Gastrocnemius medialis (tissue), 4 donors: ENCODE results near the gene AP1B1. TPM values are rescaled to one million over a fixed set of nuclear protein-coding genes. Genes with fewer than 3 reads are reported as not detected.

Experiments
- ATAC-seq, 2 donors: fragments of 150-250 bp; one replicate each; pipeline ENCODE4 v1.9.1; 2016
- DNase-seq, 2 donors: peaks; one replicate each; pipeline ENCODE4 v3.0.0-alpha.2; 2019
- H3K27ac ChIP-seq, 4 donors: fragments of 200-600 bp; sonication (generic); 1 replicate in 1 of 4; 2 replicates in 3 of 4; pipeline ENCODE4 v1.5.1; 2016 to 2018; ENCODE audit warnings: mild to moderate bottlenecking in 2 of 4, moderate library complexity in 1 of 4
- H3K27me3 ChIP-seq, 3 donors: fragments of 200-600 bp; sonication (generic) in 2 of 3; 1 replicate in 1 of 3; 2 replicates in 2 of 3; pipeline versions ENCODE4 v1.5.1 to v1.6.0; 2016 to 2019; ENCODE audit warnings: mild to moderate bottlenecking in 1 of 3, moderate library complexity in 1 of 3
- H3K36me3 ChIP-seq, 2 donors: fragments of 200-600 bp; sonication (generic) in 1 of 2; one replicate each; pipeline ENCODE4 v1.5.1; 2017 to 2018
- H3K4me1 ChIP-seq, 2 donors: fragments of 200-600 bp; sonication (generic) in 1 of 2; one replicate each; pipeline ENCODE4 v1.5.1; 2016 to 2017; ENCODE audit warnings: mild to moderate bottlenecking in 2 of 2
- H3K4me3 ChIP-seq, 4 donors: fragments of 200-600 bp; sonication (generic) in 3 of 4; 1 replicate in 1 of 4; 2 replicates in 3 of 4; pipeline ENCODE4 v1.5.1; 2016 to 2019; ENCODE audit warnings: mild to moderate bottlenecking in 2 of 4
- H3K9me3 ChIP-seq, 3 donors: fragments of 200-600 bp; sonication (generic) in 2 of 3; 1 replicate in 1 of 3; 2 replicates in 2 of 3; pipeline ENCODE4 v1.5.1; 2016 to 2019
- POLR2A ChIP-seq, 2 donors: fragments of 450-650 bp; IDR thresholded peaks; one replicate each; pipeline ENCODE4 v1.6.1; 2017; ENCODE audit warnings: antibody characterized with exemption in 2 of 2, mild to moderate bottlenecking in 2 of 2, moderate library complexity in 2 of 2
- in situ Hi-C, 4 donors: fragments of 200-750 bp; cut with MboI; loops; one replicate each; pipeline versions ENCODE4 v1.15.0 to v1.8.0; 2017; ENCODE audit warnings: low sequenced_read_pairs in 4 of 4
- intact Hi-C: fragments of 100-400 bp; cut with DNase I; formaldehyde crosslinking; loops from one replicate; pipeline ENCODE4 v1.15.1; 2023; ENCODE audit warnings: low total_unique reads
- total RNA-seq, 4 donors: library from RNA; depleted of rRNA; stranded (reverse); fragments of >200 nt; gene quantifications; one replicate each; pipeline versions ENCODE4 v1.1.0 to v1.2.3, GENCODE V29; 2016
- TF ChIP-seq, protein P1 (sequence below), 5 experiments: fragments of 450-650 bp in 3 of 5; fragments of 200-600 bp in 2 of 5; sonication (generic) in 2 of 5; IDR thresholded peaks in 4 of 5; conservative IDR thresholded peaks in 1 of 5; 1 replicate in 4 of 5; 2 replicates in 1 of 5; pipeline ENCODE4 v1.5.1; 2016 to 2019; ENCODE audit warnings: antibody characterized with exemption in 5 of 5, mild to moderate bottlenecking in 3 of 5, moderate library complexity in 3 of 5

The AP1B1 gene
- total RNA-seq, 4 donors from 2014 or later: 26.5 to 44.6 (median 37.3) TPM

DNA sequence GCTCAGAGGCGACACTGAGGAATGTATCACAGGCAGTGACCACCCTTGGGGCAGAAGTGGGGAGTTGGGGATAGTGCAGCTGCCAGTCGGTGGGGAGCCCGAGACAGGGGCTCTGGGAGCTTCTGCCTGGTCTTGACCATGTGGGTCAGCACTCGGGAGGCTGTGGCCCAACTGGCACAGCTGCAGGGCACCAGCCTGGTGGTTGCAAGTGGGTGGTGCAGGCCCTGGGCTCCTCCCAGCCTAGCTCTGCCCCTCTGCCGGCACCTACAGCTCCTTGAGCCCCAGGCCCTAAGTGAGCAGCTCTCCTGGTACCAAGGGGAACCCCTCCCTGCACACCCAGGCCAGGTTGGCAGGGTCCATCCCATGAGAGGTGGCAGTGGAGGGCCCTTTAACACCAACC, 60.3 kb downstream of the AP1B1 start:
- no peak for ATAC-seq
- no peaks in the 10 kb centered on the region for H3K9me3 ChIP-seq
- peak in 1 of 2 donors; percentile 13 for DNase-seq
- H3K4me3 ChIP-seq: no peak overlapping the region
- in situ Hi-C loops: no loop called here
- H3K4me1 ChIP-seq: peaks cover 38 to 41% of the 10 kb centered on the region in 2 donors
- peak overlapping the region; percentile 64 to 84 (median 81) for H3K27ac ChIP-seq
- TF ChIP-seq, protein P1, sequence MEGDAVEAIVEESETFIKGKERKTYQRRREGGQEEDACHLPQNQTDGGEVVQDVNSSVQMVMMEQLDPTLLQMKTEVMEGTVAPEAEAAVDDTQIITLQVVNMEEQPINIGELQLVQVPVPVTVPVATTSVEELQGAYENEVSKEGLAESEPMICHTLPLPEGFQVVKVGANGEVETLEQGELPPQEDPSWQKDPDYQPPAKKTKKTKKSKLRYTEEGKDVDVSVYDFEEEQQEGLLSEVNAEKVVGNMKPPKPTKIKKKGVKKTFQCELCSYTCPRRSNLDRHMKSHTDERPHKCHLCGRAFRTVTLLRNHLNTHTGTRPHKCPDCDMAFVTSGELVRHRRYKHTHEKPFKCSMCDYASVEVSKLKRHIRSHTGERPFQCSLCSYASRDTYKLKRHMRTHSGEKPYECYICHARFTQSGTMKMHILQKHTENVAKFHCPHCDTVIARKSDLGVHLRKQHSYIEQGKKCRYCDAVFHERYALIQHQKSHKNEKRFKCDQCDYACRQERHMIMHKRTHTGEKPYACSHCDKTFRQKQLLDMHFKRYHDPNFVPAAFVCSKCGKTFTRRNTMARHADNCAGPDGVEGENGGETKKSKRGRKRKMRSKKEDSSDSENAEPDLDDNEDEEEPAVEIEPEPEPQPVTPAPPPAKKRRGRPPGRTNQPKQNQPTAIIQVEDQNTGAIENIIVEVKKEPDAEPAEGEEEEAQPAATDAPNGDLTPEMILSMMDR (IDR thresholded peaks at IDR 0.05 in 4 of 5, conservative IDR thresholded peaks at IDR 0.05 in 1 of 5): peak in 2 of 5 experiments; percentile 33 to 43
- TF ChIP-seq POLR2A (IDR thresholded peaks at IDR 0.05): no peak
- intact Hi-C loops: loop anchor here (2.0 kb wide), 1 partner anchor 17 kb away; no protein-coding TSS in a partner anchor
- peaks cover 0 to 9% of the 10 kb centered on the region in 2 donors for H3K36me3 ChIP-seq
- no peaks in the 10 kb centered on the region for H3K27me3 ChIP-seq

DNA sequence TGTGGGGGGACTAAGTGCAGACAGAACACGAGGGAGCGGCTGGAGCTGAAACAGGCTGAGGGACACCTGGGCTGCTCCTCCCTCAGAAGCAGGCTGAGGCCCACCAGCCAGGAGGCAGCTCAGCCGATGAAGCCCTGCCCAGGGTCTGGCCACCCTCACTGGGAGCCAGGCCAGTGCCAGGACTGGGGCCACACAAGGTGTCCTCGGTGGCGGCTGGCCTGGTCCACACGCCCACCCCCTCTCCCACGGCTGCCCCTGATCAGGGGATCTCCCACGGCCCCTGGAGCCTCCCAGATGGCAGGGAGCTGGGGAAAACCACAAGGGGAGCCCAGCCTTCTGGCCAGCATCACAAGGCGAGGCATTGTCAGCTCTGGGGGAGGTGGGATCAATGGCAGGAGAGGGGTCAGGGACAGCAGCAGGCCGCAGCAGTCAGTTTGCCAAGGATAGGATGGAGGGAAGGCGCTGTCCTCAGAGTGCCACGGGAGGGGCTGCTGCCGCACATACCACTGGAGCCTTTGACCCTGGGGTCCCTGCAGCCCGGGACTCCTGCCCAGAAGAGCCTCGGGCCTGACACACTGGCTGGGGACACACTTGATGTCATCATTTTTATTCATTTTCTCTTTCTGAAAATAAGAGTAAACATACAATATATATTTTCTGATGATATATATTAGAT, 61.1 kb downstream of the AP1B1 start:
- Histone ChIP-seq H3K4me1 (peaks cover 38 to 41% of the 10 kb centered on the region in 2 donors), H3K27ac (no peak overlapping the region), H3K4me3 (no peak overlapping the region), H3K9me3 (no peaks in the 10 kb centered on the region), H3K36me3 (peaks cover 0 to 3% of the 10 kb centered on the region in 2 donors), H3K27me3 (no peaks in the 10 kb centered on the region)
- in situ Hi-C loops (no loop called here), intact Hi-C loops (no loop called here)
- DNase-seq: peak in 1 of 2 donors; percentile 10
- TF ChIP-seq, protein P1 (IDR thresholded peaks at IDR 0.05 in 4 of 5, conservative IDR thresholded peaks at IDR 0.05 in 1 of 5): no peak
- no peak for TF ChIP-seq POLR2A (IDR thresholded peaks at IDR 0.05)
- ATAC-seq: no peak

DNA sequence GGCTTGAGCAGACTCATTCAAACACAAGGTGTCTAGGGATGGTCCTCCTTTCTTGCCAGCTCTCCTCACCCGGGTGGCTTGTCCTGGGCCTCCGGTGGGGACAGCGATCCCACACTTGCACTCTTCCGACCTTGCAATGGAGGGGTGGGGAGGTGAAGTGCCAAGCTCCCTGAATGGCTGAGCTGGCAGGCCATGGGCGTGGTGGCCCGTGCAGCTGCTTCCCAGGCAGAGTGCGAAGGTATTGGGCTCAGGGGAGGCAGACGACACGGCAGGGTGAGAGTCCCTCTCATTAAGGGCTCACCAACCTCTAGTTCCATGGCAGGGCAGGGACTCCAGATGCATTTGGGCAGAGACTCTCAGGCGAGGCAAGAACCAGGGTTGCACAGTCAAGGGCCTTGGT, 61.9 kb downstream of the AP1B1 start:
- Histone ChIP-seq H3K4me1 (peaks cover 38 to 40% of the 10 kb centered on the region in 2 donors), H3K27me3 (no peaks in the 10 kb centered on the region), H3K4me3 (no peak overlapping the region), H3K36me3 (no peaks in the 10 kb centered on the region), H3K27ac (no peak overlapping the region), H3K9me3 (no peaks in the 10 kb centered on the region)
- ATAC-seq (no peak), DNase-seq (no peak)
- no peak for TF ChIP-seq POLR2A (IDR thresholded peaks at IDR 0.05)
- TF ChIP-seq, protein P1 (IDR thresholded peaks at IDR 0.05 in 4 of 5, conservative IDR thresholded peaks at IDR 0.05 in 1 of 5): no peak
- in situ Hi-C loops: no loop called here
- intact Hi-C loops: no loop called here

DNA sequence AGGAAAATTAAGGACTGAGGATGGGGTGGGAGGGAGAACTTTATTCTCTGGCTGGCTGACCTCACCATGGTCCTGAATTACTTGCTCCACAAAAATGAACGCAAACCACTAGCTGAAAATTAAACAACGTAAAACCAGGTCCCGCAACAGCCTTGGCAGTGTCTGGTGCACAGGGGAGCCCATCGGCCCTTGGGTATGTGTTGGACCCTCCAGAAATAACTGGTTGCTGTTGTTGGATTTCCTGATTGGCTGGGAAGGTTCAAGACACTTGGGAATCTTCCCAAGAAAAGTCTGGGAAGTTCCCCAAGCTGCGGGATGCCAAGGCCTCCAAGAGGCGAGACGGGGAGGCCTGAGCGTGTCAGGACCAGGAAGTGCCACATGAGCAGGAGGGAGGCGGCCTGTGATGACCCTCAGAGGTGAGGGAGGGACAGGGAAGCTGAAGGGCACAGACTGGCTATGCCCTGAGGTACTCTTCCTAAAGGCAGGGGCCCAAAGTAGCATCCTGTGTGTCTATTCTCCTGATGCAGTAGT, 62.5 kb downstream of the AP1B1 start:
- Histone ChIP-seq H3K4me3 (no peak overlapping the region), H3K27ac (no peak overlapping the region), H3K9me3 (no peaks in the 10 kb centered on the region), H3K36me3 (no peaks in the 10 kb centered on the region), H3K27me3 (no peaks in the 10 kb centered on the region), H3K4me1 (peaks cover 33 to 34% of the 10 kb centered on the region in 2 donors)
- no peak for ATAC-seq
- no peak for TF ChIP-seq POLR2A (IDR thresholded peaks at IDR 0.05)
- TF ChIP-seq, protein P1 (IDR thresholded peaks at IDR 0.05 in 4 of 5, conservative IDR thresholded peaks at IDR 0.05 in 1 of 5): no peak
- intact Hi-C loops (no loop called here), in situ Hi-C loops (no loop called here)
- DNase-seq: no peak
